ENCODE results near the gene TBATA.
A peak's percentile ranks its signal among the peaks of the same experiment; 100 is the strongest.

Gene TBATA

DNA sequence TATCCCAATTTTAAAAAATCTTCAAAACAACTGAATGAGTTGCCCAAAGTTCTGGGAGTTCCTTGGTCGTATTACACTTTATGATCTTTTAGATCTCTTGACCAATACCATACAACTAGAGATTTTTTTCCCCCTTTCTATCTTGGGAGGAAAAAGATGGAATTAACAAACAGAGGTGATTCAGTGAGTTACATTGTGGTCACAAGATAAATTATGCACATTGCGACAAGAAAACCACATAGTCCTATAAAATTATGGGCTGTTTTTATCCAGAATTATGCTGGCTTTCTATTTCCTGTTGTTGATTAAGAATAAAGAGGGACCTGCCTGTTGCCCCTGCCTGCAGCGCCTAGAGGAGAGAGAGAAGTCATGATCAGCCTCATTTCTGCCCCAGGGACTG, 22.4 kb upstream of the TBATA start:
- no peaks in the 10 kb centered on the region for H3K79me1 ChIP-seq (ENCODE audit: low read length)
- H3K9me3 ChIP-seq (ENCODE audit: insufficient read depth, low read depth, low read length): peaks cover 2% of the 10 kb centered on the region
- no peak overlapping the region for H3K4ac ChIP-seq (ENCODE audit: low read depth, low read length)
- no peak for DNase-seq
- no peak overlapping the region for H3K4me3 ChIP-seq (ENCODE audit: low read depth, low read length)
- H3K18ac ChIP-seq (ENCODE audit: low read length): no peak overlapping the region
- no peak overlapping the region for H4K12ac ChIP-seq (ENCODE audit: low read depth, low read length)
- no peak overlapping the region for H2BK12ac ChIP-seq (ENCODE audit: low read length)
- H2BK120ac ChIP-seq (ENCODE audit: insufficient read depth, low read length, poor library complexity): no peak overlapping the region
- H3K27ac ChIP-seq (ENCODE audit: low read depth, low read length): no peak overlapping the region
- no peaks in the 10 kb centered on the region for H3K27me3 ChIP-seq (ENCODE audit: insufficient read depth, low read length)
- no peak overlapping the region for H3K14ac ChIP-seq (ENCODE audit: low read length)
- no peak overlapping the region for H2AK5ac ChIP-seq (ENCODE audit: low read length)
- no peak overlapping the region for H2AFZ ChIP-seq (ENCODE audit: insufficient read depth, low read length, poor library complexity)
- peaks cover 5 to 10% of the 10 kb centered on the region in 2 experiments for H3K4me1 ChIP-seq (ENCODE audit: control insufficient read depth in 1 of 2, insufficient read depth in 2 of 2, low read length in 2 of 2)
- no peak overlapping the region for H2BK5ac ChIP-seq (ENCODE audit: low read depth, low read length, poor library complexity)
- no peaks in the 10 kb centered on the region for H3K79me2 ChIP-seq (ENCODE audit: control insufficient read depth, insufficient read depth, low read length, poor library complexity)
- no peak overlapping the region for H4K91ac ChIP-seq (ENCODE audit: low read depth, low read length)
- no peak overlapping the region for H3K9ac ChIP-seq (ENCODE audit: low read length)
- no peak overlapping the region for H3K4me2 ChIP-seq (ENCODE audit: low read length)
- no peak overlapping the region for H4K8ac ChIP-seq (ENCODE audit: low read depth, low read length)
- no peaks in the 10 kb centered on the region for H3K36me3 ChIP-seq (ENCODE audit: control insufficient read depth in 1 of 2, insufficient read depth in 2 of 2, low read length in 2 of 2)
- WGBS (ENCODE audit: extremely low coverage, insufficient coverage, insufficient read length): no CpG with 5 or more reads among the region's 3 CpGs
- no peak overlapping the region for H3K23ac ChIP-seq (ENCODE audit: low read length)

DNA sequence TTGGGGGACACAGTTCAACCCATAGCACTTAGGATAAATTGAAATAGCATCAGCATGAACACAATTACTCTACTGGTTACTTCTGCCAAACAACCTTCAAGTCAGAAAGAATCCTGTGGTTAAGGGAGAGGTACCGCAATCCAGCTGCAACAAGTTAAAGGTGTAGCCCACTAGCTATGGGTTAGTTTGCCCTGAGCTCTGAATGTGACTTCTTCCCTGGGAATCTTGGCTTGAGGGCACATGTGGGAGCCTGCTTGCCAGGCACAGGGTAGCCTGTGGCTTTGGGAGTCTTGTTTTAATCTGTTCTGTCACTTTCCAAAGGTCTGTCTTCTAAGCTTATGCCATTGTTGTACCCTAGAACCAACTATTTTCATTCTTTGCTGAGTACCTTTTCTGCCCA, 21.7 kb upstream of the TBATA start:
- no CpG with 5 or more reads among the region's 1 CpG for WGBS (ENCODE audit: extremely low coverage, insufficient coverage, insufficient read length)
- H3K79me2 ChIP-seq (ENCODE audit: control insufficient read depth, insufficient read depth, low read length, poor library complexity): no peaks in the 10 kb centered on the region

DNA sequence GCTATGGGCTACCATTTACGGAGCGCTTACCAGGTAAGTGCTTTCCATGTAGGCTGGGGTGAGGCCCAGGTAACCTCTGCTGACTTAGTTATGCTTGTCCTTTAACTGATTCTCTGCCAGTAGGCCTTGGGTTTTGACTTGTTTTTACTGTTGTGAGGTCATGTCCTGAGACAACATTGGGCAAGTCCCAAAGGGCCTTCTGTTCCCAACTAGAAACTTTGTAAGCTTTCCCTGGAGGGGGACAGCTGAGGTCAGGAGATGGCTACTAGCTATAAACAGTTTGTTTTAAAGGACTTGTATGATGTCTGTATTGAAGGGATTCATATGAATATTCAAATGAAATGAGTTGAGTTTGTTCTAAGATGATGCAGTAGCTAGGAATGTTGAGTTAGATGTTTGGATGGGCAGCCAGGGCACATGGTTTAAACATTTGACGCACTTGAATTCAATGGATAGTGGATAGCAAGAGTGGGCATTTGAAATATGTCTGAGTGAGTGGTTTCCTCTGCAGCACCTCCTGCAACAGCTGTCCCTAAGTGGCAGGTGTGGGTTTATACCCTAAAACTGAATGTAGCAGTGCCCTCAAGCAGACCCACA, 20.5 kb upstream of the TBATA start:
- Histone ChIP-seq H3K27ac (ENCODE audit: low read depth, low read length) (no peak overlapping the region), H3K36me3 (ENCODE audit: control insufficient read depth in 1 of 2, insufficient read depth in 2 of 2, low read length in 2 of 2) (no peaks in the 10 kb centered on the region), H3K27me3 (ENCODE audit: insufficient read depth, low read length) (no peaks in the 10 kb centered on the region), H3K4me3 (ENCODE audit: low read depth, low read length) (no peak overlapping the region), H3K9ac (ENCODE audit: low read length) (no peak overlapping the region), H4K12ac (ENCODE audit: low read depth, low read length) (no peak overlapping the region), H3K4ac (ENCODE audit: low read depth, low read length) (no peak overlapping the region), H3K79me2 (ENCODE audit: control insufficient read depth, insufficient read depth, low read length, poor library complexity) (no peaks in the 10 kb centered on the region), H3K4me2 (ENCODE audit: low read length) (no peak overlapping the region), H2BK12ac (ENCODE audit: low read length) (no peak overlapping the region), H3K18ac (ENCODE audit: low read length) (no peak overlapping the region), H4K91ac (ENCODE audit: low read depth, low read length) (no peak overlapping the region), H2AK5ac (ENCODE audit: low read length) (no peak overlapping the region), H3K79me1 (ENCODE audit: low read length) (no peaks in the 10 kb centered on the region), H3K4me1 (ENCODE audit: control insufficient read depth in 1 of 2, insufficient read depth in 2 of 2, low read length in 2 of 2) (peaks cover 5 to 10% of the 10 kb centered on the region in 2 experiments), H3K14ac (ENCODE audit: low read length) (no peak overlapping the region), H2BK120ac (ENCODE audit: insufficient read depth, low read length, poor library complexity) (no peak overlapping the region), H3K9me3 (ENCODE audit: insufficient read depth, low read depth, low read length) (peaks cover 2% of the 10 kb centered on the region), H2BK5ac (ENCODE audit: low read depth, low read length, poor library complexity) (no peak overlapping the region), H3K23ac (ENCODE audit: low read length) (no peak overlapping the region), H4K8ac (ENCODE audit: low read depth, low read length) (no peak overlapping the region), H2AFZ (ENCODE audit: insufficient read depth, low read length, poor library complexity) (no peak overlapping the region)
- WGBS (ENCODE audit: extremely low coverage, insufficient coverage, insufficient read length): no CpG with 5 or more reads among the region's 3 CpGs
- no peak for DNase-seq

More for the DNA sequence above, 21.7 kb upstream of the TBATA start:
- no peak overlapping the region for H3K18ac ChIP-seq (ENCODE audit: low read length)
- no peak overlapping the region for H3K4me2 ChIP-seq (ENCODE audit: low read length)
- no peak overlapping the region for H2BK120ac ChIP-seq (ENCODE audit: insufficient read depth, low read length, poor library complexity)
- H2BK5ac ChIP-seq (ENCODE audit: low read depth, low read length, poor library complexity): no peak overlapping the region
- peaks cover 5 to 10% of the 10 kb centered on the region in 2 experiments for H3K4me1 ChIP-seq (ENCODE audit: control insufficient read depth in 1 of 2, insufficient read depth in 2 of 2, low read length in 2 of 2)
- no peaks in the 10 kb centered on the region for H3K79me1 ChIP-seq (ENCODE audit: low read length)
- H3K36me3 ChIP-seq (ENCODE audit: control insufficient read depth in 1 of 2, insufficient read depth in 2 of 2, low read length in 2 of 2): no peaks in the 10 kb centered on the region
- no peak overlapping the region for H2AFZ ChIP-seq (ENCODE audit: insufficient read depth, low read length, poor library complexity)
- no peak overlapping the region for H2BK12ac ChIP-seq (ENCODE audit: low read length)
- no peaks in the 10 kb centered on the region for H3K27me3 ChIP-seq (ENCODE audit: insufficient read depth, low read length)
- no peak overlapping the region for H4K91ac ChIP-seq (ENCODE audit: low read depth, low read length)
- H3K27ac ChIP-seq (ENCODE audit: low read depth, low read length): no peak overlapping the region
- no peak overlapping the region for H3K4ac ChIP-seq (ENCODE audit: low read depth, low read length)
- H3K9me3 ChIP-seq (ENCODE audit: insufficient read depth, low read depth, low read length): peaks cover 2% of the 10 kb centered on the region
- H4K12ac ChIP-seq (ENCODE audit: low read depth, low read length): no peak overlapping the region
- no peak overlapping the region for H2AK5ac ChIP-seq (ENCODE audit: low read length)
- no peak overlapping the region for H3K4me3 ChIP-seq (ENCODE audit: low read depth, low read length)
- peak; percentile 34 to 58 for DNase-seq
- H3K14ac ChIP-seq (ENCODE audit: low read length): no peak overlapping the region
- H3K9ac ChIP-seq (ENCODE audit: low read length): no peak overlapping the region
- H4K8ac ChIP-seq (ENCODE audit: low read depth, low read length): no peak overlapping the region
- no peak overlapping the region for H3K23ac ChIP-seq (ENCODE audit: low read length)

DNA sequence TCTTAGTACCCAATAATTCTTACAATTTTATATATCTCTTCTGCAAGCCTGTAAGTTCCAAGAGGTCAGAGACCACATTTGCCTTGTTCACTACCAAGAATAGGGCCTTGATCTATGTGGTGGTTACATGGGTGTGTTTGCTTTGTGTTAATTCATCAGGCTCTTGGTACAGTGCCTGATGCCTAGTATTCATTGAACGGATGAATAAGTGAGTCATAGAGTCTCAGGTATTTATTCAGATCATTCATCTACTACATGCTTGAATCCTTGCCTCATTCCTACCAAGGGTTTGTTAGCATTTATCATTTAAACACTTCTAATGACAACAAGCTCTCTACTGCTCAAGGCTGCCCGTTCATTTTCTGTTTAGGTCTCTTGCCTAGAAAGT, 19.2 kb upstream of the TBATA start:
- Histone ChIP-seq H2AK5ac (ENCODE audit: low read length) (no peak overlapping the region), H3K27ac (ENCODE audit: low read depth, low read length) (no peak overlapping the region), H2BK120ac (ENCODE audit: insufficient read depth, low read length, poor library complexity) (no peak overlapping the region), H2BK5ac (ENCODE audit: low read depth, low read length, poor library complexity) (no peak overlapping the region), H2AFZ (ENCODE audit: insufficient read depth, low read length, poor library complexity) (no peak overlapping the region), H3K4me1 (ENCODE audit: control insufficient read depth in 1 of 2, insufficient read depth in 2 of 2, low read length in 2 of 2) (peaks cover 2 to 5% of the 10 kb centered on the region in 2 experiments), H3K4ac (ENCODE audit: low read depth, low read length) (no peak overlapping the region), H4K91ac (ENCODE audit: low read depth, low read length) (no peak overlapping the region), H3K36me3 (ENCODE audit: control insufficient read depth in 1 of 2, insufficient read depth in 2 of 2, low read length in 2 of 2) (no peaks in the 10 kb centered on the region), H3K14ac (ENCODE audit: low read length) (no peak overlapping the region), H3K9me3 (ENCODE audit: insufficient read depth, low read depth, low read length) (peaks cover 2% of the 10 kb centered on the region), H3K4me3 (ENCODE audit: low read depth, low read length) (no peak overlapping the region), H3K9ac (ENCODE audit: low read length) (no peak overlapping the region), H3K27me3 (ENCODE audit: insufficient read depth, low read length) (no peaks in the 10 kb centered on the region), H3K79me2 (ENCODE audit: control insufficient read depth, insufficient read depth, low read length, poor library complexity) (no peaks in the 10 kb centered on the region), H3K23ac (ENCODE audit: low read length) (no peak overlapping the region), H4K8ac (ENCODE audit: low read depth, low read length) (no peak overlapping the region), H3K4me2 (ENCODE audit: low read length) (no peak overlapping the region), H3K18ac (ENCODE audit: low read length) (no peak overlapping the region), H4K12ac (ENCODE audit: low read depth, low read length) (no peak overlapping the region), H2BK12ac (ENCODE audit: low read length) (no peak overlapping the region), H3K79me1 (ENCODE audit: low read length) (no peaks in the 10 kb centered on the region)
- DNase-seq: no peak
- no CpG with 5 or more reads among the region's 2 CpGs for WGBS (ENCODE audit: extremely low coverage, insufficient coverage, insufficient read length)

All from trophoblast cell (in vitro differentiated cells and primary cell).